ENCODE data around the gene ROR1. TPM values are rescaled to one million over a fixed set of nuclear protein-coding genes. Genes with fewer than 3 reads are reported as not detected.

ROR1 gene
- total RNA-seq, 4 donors from 2014 or later: 0.73 to 2.6 (median 1.4) TPM

DNA sequence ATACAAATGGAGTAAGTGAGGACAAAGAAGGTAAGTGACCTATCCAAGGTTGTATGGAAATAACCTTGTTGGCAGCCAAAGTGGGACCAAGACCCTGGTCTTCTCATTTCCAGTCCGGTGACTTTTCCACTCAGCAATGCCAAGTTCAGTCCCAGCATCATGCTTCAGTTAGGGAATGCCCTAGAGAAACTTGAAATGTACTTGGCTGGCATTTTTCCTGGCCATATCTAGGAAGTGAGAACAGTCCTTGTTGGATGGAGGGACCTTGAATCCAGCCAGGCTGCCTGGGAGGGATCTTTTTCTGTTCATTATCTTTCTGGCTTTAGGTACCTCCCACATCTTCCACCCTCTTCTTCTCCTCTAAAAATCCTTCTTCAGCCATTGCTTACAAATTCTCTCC, 352.8 kb downstream of the ROR1 start:
- no peaks in the 10 kb centered on the region for H3K36me3 ChIP-seq
- H3K4me1 ChIP-seq: no peaks in the 10 kb centered on the region
- H3K27me3 ChIP-seq: no peaks in the 10 kb centered on the region
- TF ChIP-seq POLR2A (IDR thresholded peaks at IDR 0.05): no peak
- TF ChIP-seq, protein P1, sequence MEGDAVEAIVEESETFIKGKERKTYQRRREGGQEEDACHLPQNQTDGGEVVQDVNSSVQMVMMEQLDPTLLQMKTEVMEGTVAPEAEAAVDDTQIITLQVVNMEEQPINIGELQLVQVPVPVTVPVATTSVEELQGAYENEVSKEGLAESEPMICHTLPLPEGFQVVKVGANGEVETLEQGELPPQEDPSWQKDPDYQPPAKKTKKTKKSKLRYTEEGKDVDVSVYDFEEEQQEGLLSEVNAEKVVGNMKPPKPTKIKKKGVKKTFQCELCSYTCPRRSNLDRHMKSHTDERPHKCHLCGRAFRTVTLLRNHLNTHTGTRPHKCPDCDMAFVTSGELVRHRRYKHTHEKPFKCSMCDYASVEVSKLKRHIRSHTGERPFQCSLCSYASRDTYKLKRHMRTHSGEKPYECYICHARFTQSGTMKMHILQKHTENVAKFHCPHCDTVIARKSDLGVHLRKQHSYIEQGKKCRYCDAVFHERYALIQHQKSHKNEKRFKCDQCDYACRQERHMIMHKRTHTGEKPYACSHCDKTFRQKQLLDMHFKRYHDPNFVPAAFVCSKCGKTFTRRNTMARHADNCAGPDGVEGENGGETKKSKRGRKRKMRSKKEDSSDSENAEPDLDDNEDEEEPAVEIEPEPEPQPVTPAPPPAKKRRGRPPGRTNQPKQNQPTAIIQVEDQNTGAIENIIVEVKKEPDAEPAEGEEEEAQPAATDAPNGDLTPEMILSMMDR (IDR thresholded peaks at IDR 0.05): no peak
- no peak for DNase-seq
- intact Hi-C loops (cut with DNase I): no loop called here
- 47 to 82% methylated on average over 1 of the region's 1 CpG for WGBS, 2 donors
- no peak overlapping the region for H3K27ac ChIP-seq
- H3K4me3 ChIP-seq (replicated peaks in 1 of 3): no peak overlapping the region
- H3K9me3 ChIP-seq: no peaks in the 10 kb centered on the region

DNA sequence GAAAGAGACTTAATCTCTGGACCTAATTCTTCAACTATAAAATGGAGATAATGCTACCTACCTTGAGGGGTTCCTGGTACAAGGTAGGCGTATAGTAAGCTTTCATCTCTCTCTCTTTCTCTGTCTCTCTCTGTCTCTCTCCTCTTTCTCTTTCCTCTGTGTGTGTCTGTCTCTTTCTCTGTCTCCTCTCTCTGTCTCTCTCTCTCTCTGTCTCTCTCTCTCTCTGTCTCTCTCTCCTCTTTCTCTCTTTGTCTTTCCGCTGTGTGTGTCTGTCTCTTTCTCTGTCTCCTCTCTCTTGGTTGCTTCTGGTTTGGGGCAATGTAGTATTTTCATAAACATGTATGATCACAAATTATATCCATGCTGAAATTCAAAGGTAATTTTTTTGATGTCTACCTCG, 353.5 kb downstream of the ROR1 start:
- H3K4me1 ChIP-seq: no peaks in the 10 kb centered on the region
- no peaks in the 10 kb centered on the region for H3K9me3 ChIP-seq
- TF ChIP-seq, protein P1 (IDR thresholded peaks at IDR 0.05): no peak
- TF ChIP-seq POLR2A (IDR thresholded peaks at IDR 0.05): no peak
- intact Hi-C loops (cut with DNase I): no loop called here
- H3K27ac ChIP-seq: no peak overlapping the region
- WGBS, 2 donors: 60 to 65% methylated on average over 3 of the region's 3 CpGs
- no peak overlapping the region for H3K4me3 ChIP-seq (replicated peaks in 1 of 3)
- DNase-seq: no peak
- no peaks in the 10 kb centered on the region for H3K36me3 ChIP-seq
- no peaks in the 10 kb centered on the region for H3K27me3 ChIP-seq

DNA sequence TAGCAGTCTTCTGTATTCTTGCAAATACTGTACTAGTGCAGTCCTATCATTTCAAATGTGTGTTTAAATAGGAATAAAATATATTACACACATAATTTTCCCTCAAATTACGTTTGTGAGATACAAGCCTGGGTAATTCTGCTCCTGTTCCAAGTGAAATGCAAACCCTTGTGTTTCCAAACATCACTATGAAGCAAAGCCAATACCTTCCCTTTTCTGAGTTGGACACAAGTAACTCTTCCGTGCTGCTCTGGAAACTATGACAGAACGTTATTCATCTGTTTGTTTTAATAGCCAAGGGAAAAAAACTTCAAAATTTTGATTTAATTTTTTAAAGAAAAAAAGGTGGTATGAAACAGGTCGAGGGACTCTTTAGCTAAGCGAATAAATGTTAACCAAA, 355.9 kb downstream of the ROR1 start:
- Histone ChIP-seq H3K27me3 (no peaks in the 10 kb centered on the region), H3K36me3 (no peaks in the 10 kb centered on the region), H3K4me1 (no peaks in the 10 kb centered on the region), H3K4me3 (replicated peaks in 1 of 3) (no peak overlapping the region), H3K27ac (no peak overlapping the region), H3K9me3 (no peaks in the 10 kb centered on the region)
- no peak for DNase-seq
- TF ChIP-seq, protein P1 (IDR thresholded peaks at IDR 0.05): no peak
- TF ChIP-seq POLR2A (IDR thresholded peaks at IDR 0.05): no peak
- WGBS, 2 donors: 67 to 81% methylated on average over 5 of the region's 5 CpGs
- intact Hi-C loops (cut with DNase I): loop anchor here (10.0 kb wide), 3 partner anchors 355 to 515 kb away; partner anchors contain the start of gene ROR1

GRCh38 chr1:64131155-64131554, 357.3 kb downstream of the ROR1 start:
- Histone ChIP-seq H3K9me3 (no peaks in the 10 kb centered on the region), H3K4me1 (no peaks in the 10 kb centered on the region), H3K27me3 (no peaks in the 10 kb centered on the region), H3K27ac (no peak overlapping the region), H3K4me3 (replicated peaks in 1 of 3) (no peak overlapping the region), H3K36me3 (no peaks in the 10 kb centered on the region)
- WGBS, 2 donors: 87 to 88% methylated on average over 2 of the region's 2 CpGs
- no peak for DNase-seq
- TF ChIP-seq, protein P1 (IDR thresholded peaks at IDR 0.05): no peak
- intact Hi-C loops (cut with DNase I): loop anchor here (10.0 kb wide), 3 partner anchors 356 to 516 kb away; partner anchors contain the start of gene ROR1

DNA sequence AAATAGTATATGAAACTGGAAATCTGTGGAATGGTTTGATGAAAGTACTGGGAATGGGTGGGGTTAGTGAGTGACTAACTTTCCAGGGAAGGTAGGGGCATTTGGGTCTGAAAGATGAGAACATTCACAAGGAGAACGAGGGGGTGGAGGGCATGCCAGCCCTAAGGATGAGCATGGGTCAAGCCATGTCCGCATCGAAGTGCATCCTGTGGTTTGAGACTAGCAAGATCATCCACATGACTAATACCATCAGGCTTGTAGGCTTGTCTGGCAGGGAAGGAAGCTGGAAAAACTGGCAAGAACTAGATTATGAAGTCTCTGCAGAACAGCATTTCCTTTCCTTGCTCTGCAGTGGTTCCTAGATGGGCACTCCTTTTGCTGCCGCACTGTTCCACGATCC, 359.2 kb downstream of the ROR1 start:
- no peaks in the 10 kb centered on the region for H3K9me3 ChIP-seq
- H3K27me3 ChIP-seq: no peaks in the 10 kb centered on the region
- DNase-seq: no peak
- H3K4me1 ChIP-seq: no peaks in the 10 kb centered on the region
- intact Hi-C loops (cut with DNase I): loop anchor here (10.0 kb wide), 3 partner anchors 358 to 518 kb away; partner anchors contain the start of gene ROR1
- WGBS, 2 donors: 77 to 87% methylated on average over 5 of the region's 5 CpGs
- no peaks in the 10 kb centered on the region for H3K36me3 ChIP-seq
- H3K27ac ChIP-seq: no peak overlapping the region
- H3K4me3 ChIP-seq (replicated peaks in 1 of 3): no peak overlapping the region
- TF ChIP-seq, protein P1 (IDR thresholded peaks at IDR 0.05): no peak
- TF ChIP-seq POLR2A (IDR thresholded peaks at IDR 0.05): no peak

All from thyroid gland (tissue), 4 donors.